ENCODE results near the gene BRD1. TPM values are rescaled to one million over a fixed set of nuclear protein-coding genes. Genes with fewer than 3 reads are reported as not detected.
A peak's percentile ranks its signal among the peaks of the same experiment; 100 is the strongest.

Gene BRD1
- total RNA-seq, 4 donors from 2014 or later, result 15.6 to 25.2 (median 18.1) TPM

DNA sequence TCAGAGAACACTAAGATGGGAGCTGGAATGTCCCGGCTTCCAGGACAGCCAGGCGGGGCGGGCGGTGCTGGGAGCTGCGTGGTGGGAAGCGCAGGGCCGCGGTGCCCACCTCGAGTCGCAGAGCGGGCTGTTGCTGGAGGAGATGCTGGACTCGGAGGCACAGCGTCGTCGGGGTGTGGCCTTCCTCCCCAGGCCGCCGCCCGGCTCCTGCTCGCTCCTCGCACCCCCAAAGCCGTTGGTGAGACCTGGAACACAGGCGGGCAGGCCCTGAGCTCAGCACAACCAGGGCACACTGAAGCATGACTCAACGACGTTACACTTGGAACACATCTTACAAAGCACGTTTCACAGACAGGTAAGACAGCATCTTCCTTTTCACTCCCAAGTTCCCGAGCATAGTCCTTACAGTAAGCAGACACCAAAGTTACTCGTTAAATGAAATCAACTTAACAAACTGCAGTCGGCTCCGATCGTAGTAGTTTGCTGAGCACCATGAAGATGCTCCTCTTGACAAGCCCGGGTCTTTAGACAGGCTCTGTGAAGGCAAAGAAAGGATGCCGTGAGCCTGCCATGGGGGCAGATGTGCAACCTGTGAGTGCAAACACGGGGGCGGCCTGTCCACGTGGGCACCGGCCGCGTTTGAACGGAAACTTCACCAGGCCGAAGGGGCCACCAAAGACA, 50.0 kb downstream of the BRD1 start:
- no peak for ATAC-seq

GRCh38 chr22:49776891-49777290, 50.8 kb downstream of the BRD1 start:
- Histone ChIP-seq H3K9me3 (no peaks in the 10 kb centered on the region), H3K4me1 (peaks cover 22 to 23% of the 10 kb centered on the region in 2 donors), H3K4me3 (no peak overlapping the region), H3K27ac (no peak overlapping the region), H3K36me3 (peaks cover 0 to 60% of the 10 kb centered on the region in 2 donors), H3K27me3 (no peaks in the 10 kb centered on the region)
- peak in 1 of 2 donors; percentile 11 for DNase-seq
- in situ Hi-C loops (cut with MboI; ENCODE audit: low sequenced_read_pairs in 4 of 4), result loop anchor here in 2 of 4 donors (10.0 to 25.0 kb wide), 2 partner anchors 110 to 138 kb away; partner anchors contain the start of genes ALG12 (in 1 of the 2) and CRELD2 (in 1 of the 2)
- TF ChIP-seq CTCF (IDR thresholded peaks at IDR 0.05 in 4 of 5, conservative IDR thresholded peaks at IDR 0.05 in 1 of 5) (no peak), POLR2A (IDR thresholded peaks at IDR 0.05) (no peak)
- no peak for ATAC-seq
- intact Hi-C loops (cut with DNase I; ENCODE audit: low total_unique reads), result no loop called here

More for the DNA sequence above, 50.0 kb downstream of the BRD1 start:
- H3K9me3 ChIP-seq, result no peaks in the 10 kb centered on the region
- peaks cover 0 to 51% of the 10 kb centered on the region in 2 donors for H3K36me3 ChIP-seq
- intact Hi-C loops (cut with DNase I; ENCODE audit: low total_unique reads) (no loop called here), in situ Hi-C loops (cut with MboI; ENCODE audit: low sequenced_read_pairs in 4 of 4) (loop anchor here in 2 of 4 donors (10.0 to 25.0 kb wide), 2 partner anchors 110 to 137 kb away; partner anchors contain the start of genes ALG12 (in 1 of the 2) and CRELD2 (in 1 of the 2))
- no peak overlapping the region for H3K27ac ChIP-seq
- TF ChIP-seq POLR2A (IDR thresholded peaks at IDR 0.05), result no peak
- TF ChIP-seq CTCF (IDR thresholded peaks at IDR 0.05 in 4 of 5, conservative IDR thresholded peaks at IDR 0.05 in 1 of 5), result no peak
- no peaks in the 10 kb centered on the region for H3K27me3 ChIP-seq
- DNase-seq, result no peak
- H3K4me3 ChIP-seq, result no peak overlapping the region
- H3K4me1 ChIP-seq, result peaks cover 22 to 23% of the 10 kb centered on the region in 2 donors

- no peaks in the 10 kb centered on the region for H3K9me3 ChIP-seq
- DNase-seq (no peak), ATAC-seq (no peak)
- H3K27ac ChIP-seq, result no peak overlapping the region
- in situ Hi-C loops (cut with MboI; ENCODE audit: low sequenced_read_pairs in 4 of 4), result loop anchor here in 2 of 4 donors (10.0 to 25.0 kb wide), 2 partner anchors 111 to 139 kb away; partner anchors contain the start of genes ALG12 (in 1 of the 2) and CRELD2 (in 1 of the 2)
- H3K4me1 ChIP-seq, result peaks cover 21 to 22% of the 10 kb centered on the region in 2 donors
- TF ChIP-seq CTCF (IDR thresholded peaks at IDR 0.05 in 4 of 5, conservative IDR thresholded peaks at IDR 0.05 in 1 of 5), result no peak
- TF ChIP-seq POLR2A (IDR thresholded peaks at IDR 0.05), result no peak
- intact Hi-C loops (cut with DNase I; ENCODE audit: low total_unique reads), result no loop called here
- H3K36me3 ChIP-seq, result peaks cover 0 to 58% of the 10 kb centered on the region in 2 donors
- H3K27me3 ChIP-seq, result no peaks in the 10 kb centered on the region
- H3K4me3 ChIP-seq, result no peak overlapping the region
These were observed 51.7 kb downstream of the BRD1 start for GRCh38 chr22:49775867-49776511.

GRCh38 chr22:49775191-49775866, 52.3 kb downstream of the BRD1 start:
- Histone ChIP-seq H3K27ac (no peak overlapping the region), H3K9me3 (no peaks in the 10 kb centered on the region), H3K4me1 (peaks cover 15 to 16% of the 10 kb centered on the region in 2 donors), H3K36me3 (peaks cover 0 to 58% of the 10 kb centered on the region in 2 donors), H3K4me3 (no peak overlapping the region), H3K27me3 (no peaks in the 10 kb centered on the region)
- in situ Hi-C loops (cut with MboI; ENCODE audit: low sequenced_read_pairs in 4 of 4), result loop anchor here in 2 of 4 donors (10.0 to 25.0 kb wide), 2 partner anchors 112 to 139 kb away; partner anchors contain the start of genes ALG12 (in 1 of the 2) and CRELD2 (in 1 of the 2)
- ATAC-seq (no peak), DNase-seq (no peak)
- intact Hi-C loops (cut with DNase I; ENCODE audit: low total_unique reads), result no loop called here
- TF ChIP-seq CTCF (IDR thresholded peaks at IDR 0.05 in 4 of 5, conservative IDR thresholded peaks at IDR 0.05 in 1 of 5) (no peak), POLR2A (IDR thresholded peaks at IDR 0.05) (no peak)

Measured in gastrocnemius medialis (tissue), 4 donors.